Keratinocyte (primary cell): Measurements from ENCODE around the gene HOXA5. TPM values are rescaled to one million over a fixed set of nuclear protein-coding genes. Genes with fewer than 3 reads are reported as not detected.
A peak's percentile ranks its signal among the peaks of the same experiment; 100 is the strongest.

Experiments used
- DNase-seq: peaks from one replicate; pipeline ENCODE4 v3.0.0-alpha.2; 2011; ENCODE audit warnings: low read depth, missing footprints, low spot score
- FAIRE-seq: peaks from 2 replicates; lab custom pipeline; 2011; peaks lifted over from hg19 to GRCh38; lab: Jason Lieb, UNC
- H2AFZ ChIP-seq: 2 replicates; pipeline ENCODE4 v1.6.0; 2012; ENCODE audit warnings: low read length, control low read depth, inconsistent platforms; ENCODE audit not compliant: control insufficient read depth
- H3K27ac ChIP-seq: 2 replicates; pipeline ENCODE4 v1.5.1; 2011; ENCODE audit warnings: low read length; ENCODE audit not compliant: control insufficient read depth, insufficient read depth
- H3K27me3 ChIP-seq: 3 replicates; pipeline ENCODE4 v1.6.0; 2011; ENCODE audit warnings: low read length; ENCODE audit not compliant: control insufficient read depth, insufficient read depth; ENCODE audit errors: extremely low read depth
- H3K36me3 ChIP-seq, 2 experiments: 2 replicates in 1 of 2; 3 replicates in 1 of 2; pipeline ENCODE4 v1.5.1; 2011; ENCODE audit warnings: low read length in 2 of 2, mild to moderate bottlenecking in 1 of 2; ENCODE audit not compliant: control insufficient read depth in 2 of 2, insufficient read depth in 2 of 2; ENCODE audit errors: extremely low read depth in 1 of 2
- H3K4me1 ChIP-seq: 3 replicates; pipeline ENCODE4 v1.5.1; 2011; ENCODE audit warnings: low read length; ENCODE audit not compliant: control insufficient read depth, insufficient read depth; ENCODE audit errors: extremely low read depth
- H3K4me2 ChIP-seq: 3 replicates; pipeline ENCODE4 v1.6.0; 2011; ENCODE audit warnings: low read depth, low read length; ENCODE audit not compliant: control insufficient read depth, insufficient read depth; ENCODE audit errors: extremely low read depth
- H3K4me3 ChIP-seq, 3 experiments: fragments of 200-600 bp in 1 of 3; sonication (generic) in 1 of 3; 2 replicates in 2 of 3; 3 replicates in 1 of 3; pipeline ENCODE4 v1.5.1; 2011 to 2016; ENCODE audit warnings: low read length in 3 of 3, mild to moderate bottlenecking in 3 of 3, control low read depth in 2 of 3, inconsistent platforms in 1 of 3, low read depth in 1 of 3, mixed read lengths in 1 of 3, mixed run types in 1 of 3, moderate library complexity in 1 of 3; ENCODE audit not compliant: control insufficient read depth in 2 of 3, insufficient read depth in 2 of 3; ENCODE audit errors: extremely low read depth in 1 of 3
- H3K79me2 ChIP-seq: 2 replicates; pipeline ENCODE4 v1.6.0; 2012; ENCODE audit warnings: low read length; ENCODE audit not compliant: control insufficient read depth, insufficient read depth
- H3K9ac ChIP-seq: 3 replicates; pipeline ENCODE4 v1.6.0; 2011; ENCODE audit warnings: low read length; ENCODE audit not compliant: control insufficient read depth, insufficient read depth; ENCODE audit errors: extremely low read depth
- H3K9me1 ChIP-seq: 3 replicates; pipeline ENCODE4 v1.6.0; 2011; ENCODE audit warnings: low read length; ENCODE audit not compliant: control insufficient read depth, insufficient read depth; ENCODE audit errors: extremely low read depth
- H3K9me3 ChIP-seq: 2 replicates; pipeline ENCODE4 v1.5.1; 2012; ENCODE audit warnings: low read depth, low read length; ENCODE audit not compliant: control insufficient read depth
- H4K20me1 ChIP-seq: 3 replicates; pipeline ENCODE4 v1.6.0; 2011; ENCODE audit warnings: low read length; ENCODE audit not compliant: control insufficient read depth, insufficient read depth; ENCODE audit errors: extremely low read depth
- CTCF ChIP-seq, 3 experiments: IDR thresholded peaks in 1 of 3; conservative IDR thresholded peaks in 1 of 3; optimal IDR thresholded peaks in 1 of 3; 2 replicates in 2 of 3; 3 replicates in 1 of 3; pipeline versions ENCODE3 to v1.5.1; 2011; ENCODE audit warnings: low read length in 3 of 3, mild to moderate bottlenecking in 3 of 3, moderate library complexity in 2 of 3, control low read depth in 1 of 3, inconsistent platforms in 1 of 3; ENCODE audit not compliant: insufficient read depth in 2 of 3; ENCODE audit errors: extremely low read depth in 1 of 3
- EZH2 ChIP-seq: IDR thresholded peaks from one replicate; pipeline ENCODE4 v1.6.1; 2012; ENCODE audit warnings: inconsistent platforms, mild to moderate bottlenecking, low read length, moderate library complexity
- dilution Hi-C: fragments of 300-500 bp; cut with MboI; formaldehyde crosslinking; loops from one replicate; pipeline ENCODE4 v1.7.0; 2020; ENCODE audit warnings: low sequenced_read_pairs; ENCODE audit not compliant: extremely low pct_ligation_motif_present
- polyA plus RNA-seq, 5 experiments: library from polyadenylated mRNA; depleted of rRNA in 3 of 5; stranded (reverse) in 3 of 5; stranded (forward) in 1 of 5; unstranded in 1 of 5; fragments of >200 nt; gene quantifications; 1 replicate in 1 of 5; 2 replicates in 3 of 5; 3 replicates in 1 of 5; pipeline versions ENCODE4 v1.2.1 to v1.2.3, GENCODE V29; 2011 to 2012; ENCODE audit warnings: missing spikeins in 2 of 5, low read depth in 1 of 5, low replicate concordance in 1 of 5

HOXA5 gene
- polyA plus RNA-seq, 1 donor (not counting 4 experiments of a cell fraction or from before 2014, with no cell fraction given) = 7.1 TPM

GRCh38 chr7:27167916-27168264 is 24.4 kb upstream of the HOXA5 start:
- Histone ChIP-seq H3K27me3 (no peaks in the 10 kb centered on the region), H4K20me1 (no peaks in the 10 kb centered on the region), H3K27ac (peak overlapping the region; percentile 87), H3K4me3 (peak overlapping the region; percentile 78 to 94 (median 84)), H3K79me2 (peaks cover 91% of the 10 kb centered on the region), H2AFZ (no peak overlapping the region), H3K9me1 (no peaks in the 10 kb centered on the region), H3K9ac (peak overlapping the region; percentile 83), H3K36me3 (peaks cover 8 to 10% of the 10 kb centered on the region in 2 experiments), H3K4me2 (peak overlapping the region; percentile 98), H3K4me1 (peaks cover 32% of the 10 kb centered on the region), H3K9me3 (no peaks in the 10 kb centered on the region)
- FAIRE-seq (peak; percentile 51), DNase-seq (no peak)
- dilution Hi-C loops = no loop called here
- no peak for TF ChIP-seq CTCF (optimal IDR thresholded peaks at IDR 0.05 in 1 of 3, IDR thresholded peaks at IDR 0.05 in 1 of 3, conservative IDR thresholded peaks at IDR 0.05 in 1 of 3; ENCODE audit: extremely low read depth in 1 of 3, insufficient read depth in 2 of 3, low read length in 3 of 3)
- TF ChIP-seq EZH2 = no peak

GRCh38 chr7:27166531-27167505 is 23.3 kb upstream of the HOXA5 start:
- dilution Hi-C loops = no loop called here
- peak overlapping the region; percentile 78 to 94 (median 84) for H3K4me3 ChIP-seq
- H3K79me2 ChIP-seq = peaks cover 92% of the 10 kb centered on the region

More at GRCh38 chr7:27166531-27167505, 23.3 kb upstream of the HOXA5 start:
- Histone ChIP-seq H3K27me3 (no peaks in the 10 kb centered on the region), H3K4me1 (peaks cover 23% of the 10 kb centered on the region), H3K27ac (peak overlapping the region; percentile 87), H3K9ac (peak overlapping the region; percentile 83), H4K20me1 (no peaks in the 10 kb centered on the region), H3K36me3 (peaks cover 4 to 10% of the 10 kb centered on the region in 2 experiments), H3K4me2 (peak overlapping the region; percentile 98), H3K9me3 (no peaks in the 10 kb centered on the region), H3K9me1 (no peaks in the 10 kb centered on the region), H2AFZ (no peak overlapping the region)
- FAIRE-seq (no peak), DNase-seq (no peak)
- TF ChIP-seq CTCF (optimal IDR thresholded peaks at IDR 0.05 in 1 of 3, IDR thresholded peaks at IDR 0.05 in 1 of 3, conservative IDR thresholded peaks at IDR 0.05 in 1 of 3; ENCODE audit: extremely low read depth in 1 of 3, insufficient read depth in 2 of 3, low read length in 3 of 3) (no peak), EZH2 (no peak)
